HG03460 (cell line): ENCODE measurements around the gene MTG2.

Experiments
- ATAC-seq: cut with Tn5 transposase; IDR thresholded peaks from one replicate; pipeline ENCODE4 v1.9.1; 2021; ENCODE audit not compliant: unreplicated experiment

Gene MTG2, protein sequence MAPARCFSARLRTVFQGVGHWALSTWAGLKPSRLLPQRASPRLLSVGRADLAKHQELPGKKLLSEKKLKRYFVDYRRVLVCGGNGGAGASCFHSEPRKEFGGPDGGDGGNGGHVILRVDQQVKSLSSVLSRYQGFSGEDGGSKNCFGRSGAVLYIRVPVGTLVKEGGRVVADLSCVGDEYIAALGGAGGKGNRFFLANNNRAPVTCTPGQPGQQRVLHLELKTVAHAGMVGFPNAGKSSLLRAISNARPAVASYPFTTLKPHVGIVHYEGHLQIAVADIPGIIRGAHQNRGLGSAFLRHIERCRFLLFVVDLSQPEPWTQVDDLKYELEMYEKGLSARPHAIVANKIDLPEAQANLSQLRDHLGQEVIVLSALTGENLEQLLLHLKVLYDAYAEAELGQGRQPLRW

DNA sequence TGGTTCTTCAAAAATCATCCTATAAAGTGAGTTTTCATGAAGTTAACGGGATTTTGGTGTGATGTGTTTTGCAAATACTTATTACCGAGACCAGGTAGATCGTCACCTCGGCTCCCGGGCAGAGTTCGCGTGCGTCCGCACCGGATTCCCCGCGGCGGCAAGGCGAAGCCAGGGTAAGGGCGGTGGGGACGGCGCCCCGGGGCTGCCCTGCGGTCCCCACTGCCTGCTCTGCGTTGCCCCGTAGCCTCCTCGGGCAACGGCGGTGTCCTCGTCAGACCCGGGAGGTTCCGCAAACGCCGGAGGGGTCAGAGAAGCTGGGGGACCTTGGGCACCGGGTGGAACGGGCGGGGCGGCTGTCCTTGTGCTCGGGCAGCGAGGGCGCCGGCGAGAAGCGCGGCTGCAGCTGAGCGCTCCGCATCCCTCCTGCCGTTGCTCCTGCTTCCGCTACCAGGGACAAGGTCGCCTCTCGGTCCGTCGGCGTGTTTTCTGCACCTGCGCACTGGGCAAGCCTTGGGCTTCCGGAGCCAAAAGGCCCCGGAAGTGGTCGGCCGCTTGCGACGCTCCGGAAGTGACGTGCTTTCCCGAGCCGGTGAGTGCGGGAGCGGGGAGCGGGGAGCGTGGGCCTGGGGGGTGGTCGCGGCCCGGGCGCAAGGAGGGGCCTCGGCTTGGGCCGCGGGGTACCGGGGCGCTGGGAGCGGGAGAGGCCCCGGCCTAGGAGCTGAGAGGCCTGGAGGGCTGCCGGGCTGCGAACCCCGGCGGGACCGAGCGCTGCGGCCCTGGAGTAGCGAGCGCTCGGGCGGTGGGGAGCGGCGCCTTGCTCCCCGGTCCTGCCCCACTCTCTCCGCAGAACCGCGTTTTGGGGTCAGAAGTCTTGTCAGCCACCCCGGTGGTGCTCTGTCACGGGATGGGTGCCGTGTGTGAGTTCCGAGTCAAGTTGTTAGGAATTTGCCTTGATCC is at the start of gene MTG2:
Gene MTG2, plus strand, starts transcription at position 560 of the 957 bp plus-strand sequence. CDS start 10,393 bp downstream, outside the sequence.
- ATAC-seq, result peak; percentile 88

DNA sequence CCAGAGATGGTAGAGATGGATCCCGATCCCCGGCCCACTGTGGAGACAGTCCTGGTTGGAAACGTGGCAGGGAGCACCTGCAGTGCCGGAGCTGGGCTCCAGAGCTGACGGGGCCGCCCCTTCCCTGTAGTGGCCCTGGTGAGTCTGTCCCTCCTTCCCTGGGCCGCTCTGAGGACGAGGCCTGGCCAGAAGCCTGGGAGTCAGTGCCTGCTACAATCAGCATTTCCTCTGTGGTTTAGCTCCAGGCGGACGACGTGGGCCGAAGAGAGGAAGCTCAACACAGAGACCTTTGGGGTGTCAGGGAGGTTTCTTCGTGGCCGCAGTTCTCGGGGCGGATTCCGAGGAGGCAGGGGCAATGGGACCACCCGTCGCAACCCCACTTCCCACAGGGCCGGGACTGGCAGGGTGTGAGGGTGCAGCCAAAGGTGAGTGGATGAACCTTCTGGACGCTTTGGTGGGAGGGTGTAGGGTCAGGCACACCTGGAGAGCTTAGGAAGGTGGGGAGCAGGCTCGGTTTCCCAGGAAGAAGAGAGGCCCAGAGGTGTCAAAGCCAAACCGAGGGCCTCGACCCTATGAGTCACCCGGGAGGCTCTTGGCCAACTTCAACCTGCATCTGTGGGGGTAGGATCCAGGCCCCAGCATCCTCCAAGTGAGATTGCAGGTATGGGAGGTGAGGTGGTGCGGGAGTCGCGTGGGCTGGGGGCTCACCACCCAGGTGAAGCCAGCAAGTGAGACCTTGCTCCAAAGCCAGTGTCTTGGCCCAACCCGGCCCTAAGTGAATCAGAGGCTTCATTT is 49.6 kb upstream of the MTG2 start:
- no peak for ATAC-seq

DNA sequence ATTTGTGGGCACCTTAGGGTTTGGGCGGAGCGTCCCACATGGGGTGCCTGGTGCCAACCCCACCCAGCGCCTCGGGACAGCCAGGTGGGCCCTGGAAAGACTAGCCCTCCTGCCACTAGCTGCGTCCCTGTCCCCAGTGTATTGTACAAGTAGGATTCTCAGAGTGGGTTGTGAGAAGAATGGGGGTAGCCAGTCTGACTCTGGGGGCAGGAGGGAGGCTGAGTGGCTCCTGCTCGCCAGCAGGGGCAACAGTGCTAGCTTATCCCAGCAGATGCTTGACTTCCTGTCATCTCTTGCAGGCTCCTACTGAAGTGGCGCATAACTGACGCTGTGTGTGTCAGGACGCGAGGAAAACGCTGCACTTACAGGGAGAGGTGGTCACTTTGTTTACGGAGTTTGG is 49.0 kb upstream of the MTG2 start:
- no peak for ATAC-seq

DNA sequence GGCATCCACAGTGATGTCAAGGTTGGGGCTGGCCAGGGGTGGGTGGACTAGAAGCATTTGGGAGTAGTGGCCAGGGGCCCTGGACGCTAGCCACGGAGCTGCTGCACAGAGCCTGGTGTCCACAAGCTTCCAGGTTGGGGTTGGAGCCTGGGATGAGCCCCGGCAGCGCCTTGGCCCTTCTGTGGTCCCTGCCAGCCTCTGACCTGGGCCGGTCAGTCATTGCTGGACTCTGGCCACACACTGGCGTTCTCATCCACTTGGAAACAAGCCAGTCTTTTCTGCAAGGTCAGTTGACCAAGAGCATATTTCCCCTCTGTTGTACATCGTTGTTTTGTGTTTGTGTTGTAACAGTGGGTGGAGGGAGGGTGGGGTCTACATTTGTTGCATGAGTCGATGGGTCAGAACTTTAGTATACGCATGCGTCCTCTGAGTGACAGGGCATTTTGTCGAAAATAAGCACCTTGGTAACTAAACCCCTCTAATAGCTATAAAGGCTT is 48.0 kb upstream of the MTG2 start:
- ATAC-seq, result no peak

DNA sequence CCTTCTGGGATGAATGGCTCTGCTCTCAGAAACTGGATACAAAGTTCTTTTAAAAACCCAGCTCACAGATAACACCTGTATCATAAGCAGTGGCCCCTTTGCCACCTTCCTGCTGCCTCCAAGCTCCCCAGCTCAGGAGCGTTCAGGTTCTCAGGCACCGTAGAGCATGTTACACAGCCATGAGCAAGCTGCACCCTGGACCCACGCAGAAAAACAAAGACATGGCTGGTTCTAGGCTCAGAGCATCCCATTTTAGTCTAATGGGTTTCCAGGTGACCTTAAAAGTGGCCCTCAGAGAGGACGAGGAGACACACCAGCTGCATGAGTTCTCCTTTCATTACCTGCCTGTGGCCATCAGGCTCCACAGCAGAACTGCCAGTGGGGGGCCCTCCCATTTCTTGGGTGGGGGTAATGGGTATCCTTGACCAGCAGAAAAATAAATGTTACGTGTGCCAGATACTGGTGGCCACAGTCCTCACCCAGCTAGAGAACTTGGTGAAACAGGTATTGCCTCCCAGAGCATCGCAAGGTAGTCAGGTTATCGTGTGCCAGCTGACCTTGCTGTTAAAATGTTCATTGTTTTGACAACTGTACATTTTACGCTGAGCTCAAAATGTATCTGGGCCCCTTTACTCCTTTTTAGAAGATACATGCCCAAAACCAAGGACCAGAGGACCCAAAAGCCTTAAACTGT is 47.1 kb upstream of the MTG2 start:
- no peak for ATAC-seq

DNA sequence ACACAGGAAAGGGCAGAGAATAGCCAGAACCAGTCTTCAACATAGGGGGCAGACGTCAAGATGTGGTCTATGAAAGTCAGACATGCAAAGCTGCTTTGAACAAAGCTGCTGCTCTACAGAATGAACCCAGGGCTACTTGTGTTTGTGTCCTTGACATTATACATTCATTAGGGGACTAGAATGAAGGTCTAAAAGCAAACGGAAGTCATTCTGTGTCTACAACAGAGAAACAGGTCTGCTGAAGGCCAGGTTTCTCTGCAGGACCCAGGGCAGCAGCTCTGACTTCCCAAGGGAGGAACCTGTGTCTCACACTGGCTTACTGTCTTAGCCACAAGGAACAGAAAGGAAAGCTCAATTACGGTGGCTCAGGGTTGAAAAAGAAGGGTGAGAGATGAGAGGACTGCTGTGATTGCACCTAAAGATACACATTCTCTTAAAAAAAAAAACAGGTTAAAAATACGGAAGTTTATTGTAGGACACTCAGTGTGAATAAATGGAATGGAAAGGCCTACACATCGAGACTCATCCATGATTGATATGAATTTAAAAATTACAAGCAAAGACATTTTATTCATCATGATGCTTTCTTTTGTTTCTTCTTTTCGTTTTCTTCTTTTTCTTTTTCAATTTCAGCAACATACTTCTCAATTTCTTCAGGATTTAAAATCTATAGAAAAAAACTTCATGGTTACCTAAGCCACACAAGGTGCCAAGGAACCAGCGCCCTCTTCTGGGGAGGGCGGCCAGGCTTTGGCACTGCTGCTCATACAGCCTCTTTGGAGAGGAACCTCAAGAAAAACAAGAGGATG is 46.3 kb upstream of the MTG2 start:
- ATAC-seq, result no peak

DNA sequence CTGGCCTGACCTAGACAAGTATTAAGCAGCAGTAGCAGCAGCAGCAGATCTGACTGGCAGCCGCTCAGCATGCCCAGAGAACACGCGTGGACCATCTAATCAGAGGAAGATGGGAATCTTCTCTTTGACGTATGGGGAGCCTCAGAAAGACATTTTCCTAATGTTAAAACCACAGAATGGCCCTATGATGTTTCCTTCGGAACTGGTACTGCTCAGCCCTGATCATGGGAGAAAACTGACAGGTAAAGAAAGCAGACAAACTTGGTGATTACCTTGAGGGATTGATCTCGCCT is 45.8 kb upstream of the MTG2 start:
- no peak for ATAC-seq

DNA sequence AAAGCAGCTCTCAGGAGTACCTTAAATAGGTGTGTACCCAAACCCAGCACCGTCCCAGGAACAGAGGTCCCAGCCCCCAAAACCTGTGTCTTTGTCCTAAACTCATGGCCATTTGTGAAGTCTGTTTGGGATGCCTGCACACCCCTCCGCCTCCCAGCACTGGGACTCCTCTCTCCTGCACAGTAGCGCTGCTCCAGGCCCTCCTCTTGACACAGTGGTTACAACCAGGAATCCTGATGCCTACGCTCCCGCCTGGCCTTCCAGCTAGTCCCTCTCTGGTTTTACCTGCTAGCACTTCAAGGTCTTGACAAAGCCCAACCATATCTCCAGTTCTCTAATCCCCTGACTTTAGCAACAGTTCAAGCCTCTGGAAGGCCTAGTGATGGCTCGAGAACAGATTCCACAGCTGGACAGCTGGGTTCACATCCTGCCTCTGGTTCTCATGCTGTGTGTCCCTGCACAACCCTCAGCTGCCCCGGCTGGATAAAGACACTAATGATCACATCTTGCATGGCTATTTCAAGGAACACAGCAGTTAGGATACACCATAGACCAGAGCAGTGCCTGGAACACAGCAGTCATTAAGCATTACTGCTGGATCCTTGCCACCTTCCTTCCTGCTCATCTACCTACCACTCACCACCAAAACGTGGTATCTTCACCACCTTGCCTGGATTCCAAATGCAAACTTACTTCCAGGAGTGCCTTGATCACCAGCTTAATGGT is 45.2 kb upstream of the MTG2 start:
- ATAC-seq, result no peak

DNA sequence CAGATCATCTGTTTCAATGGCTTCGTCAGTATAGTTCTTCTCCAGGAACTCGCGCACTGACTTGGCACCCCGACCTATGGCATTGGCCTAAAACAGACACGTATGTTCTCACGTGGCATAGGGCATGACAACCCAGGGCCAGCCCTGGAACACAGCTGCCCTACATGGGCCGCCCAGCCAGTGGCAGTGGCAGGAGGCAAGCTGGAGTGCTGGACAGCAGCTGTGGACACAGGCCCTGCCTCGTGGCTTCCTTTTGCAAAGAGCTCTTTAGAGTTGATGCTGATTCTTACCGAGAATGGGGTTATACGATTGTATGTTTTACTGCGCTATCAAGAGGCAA is 44.7 kb upstream of the MTG2 start:
- ATAC-seq, result no peak

DNA sequence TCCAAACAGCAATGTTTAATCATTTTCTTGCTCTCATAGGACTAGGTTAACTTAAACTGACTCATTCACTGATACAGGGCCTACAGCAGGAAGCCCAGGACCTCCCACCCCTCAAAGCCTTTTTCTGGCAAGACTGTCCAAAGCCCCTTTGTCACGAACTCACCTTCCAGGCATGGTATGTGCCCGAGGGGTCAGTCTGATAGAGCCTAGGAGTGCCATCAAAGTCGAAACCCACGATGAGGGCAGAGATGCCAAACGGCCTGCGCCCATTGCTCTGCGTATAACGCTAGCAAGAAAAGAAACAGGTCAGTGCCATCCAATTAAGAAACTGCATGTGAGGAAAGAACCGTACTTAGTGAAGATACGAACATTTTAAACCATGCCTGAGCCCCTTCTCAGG is 43.9 kb upstream of the MTG2 start:
- no peak for ATAC-seq

DNA sequence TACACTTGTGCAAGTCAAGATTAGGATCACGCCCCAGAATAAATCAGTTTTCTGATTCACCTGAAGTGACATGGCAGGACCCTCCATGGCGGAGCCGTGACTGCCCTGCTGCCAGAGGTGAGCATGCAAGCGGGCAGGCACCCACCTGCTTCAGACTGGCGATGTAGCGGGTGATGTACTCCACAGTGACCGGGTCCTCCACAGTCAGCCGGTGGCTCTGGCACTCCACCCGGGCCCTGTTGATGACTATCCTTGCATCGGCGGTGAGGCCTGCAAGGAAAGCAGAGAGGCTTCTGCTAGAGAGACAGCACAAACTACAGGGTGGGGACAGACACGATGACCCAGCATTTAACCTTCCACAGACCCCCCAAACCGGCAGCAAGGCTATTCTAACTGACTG is 43.2 kb upstream of the MTG2 start:
- no peak for ATAC-seq

DNA sequence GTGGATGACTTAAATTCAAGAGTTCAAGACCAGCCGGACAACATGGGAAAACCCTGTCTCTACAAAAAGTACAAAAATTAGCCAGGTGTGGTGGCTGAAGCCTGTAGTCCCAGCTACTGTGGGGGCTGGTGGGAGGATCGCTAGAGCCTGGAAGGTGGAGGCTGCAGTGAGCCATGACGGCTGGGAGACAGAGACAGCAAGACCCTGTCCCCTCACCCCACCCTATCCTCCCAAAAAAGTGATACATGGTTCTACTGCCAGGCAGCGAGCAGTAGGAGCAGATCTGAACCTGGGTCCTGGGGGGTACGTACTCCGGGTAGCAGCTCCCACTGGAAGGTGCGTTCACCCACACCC is 41.8 kb upstream of the MTG2 start:
- ATAC-seq, result no peak

DNA sequence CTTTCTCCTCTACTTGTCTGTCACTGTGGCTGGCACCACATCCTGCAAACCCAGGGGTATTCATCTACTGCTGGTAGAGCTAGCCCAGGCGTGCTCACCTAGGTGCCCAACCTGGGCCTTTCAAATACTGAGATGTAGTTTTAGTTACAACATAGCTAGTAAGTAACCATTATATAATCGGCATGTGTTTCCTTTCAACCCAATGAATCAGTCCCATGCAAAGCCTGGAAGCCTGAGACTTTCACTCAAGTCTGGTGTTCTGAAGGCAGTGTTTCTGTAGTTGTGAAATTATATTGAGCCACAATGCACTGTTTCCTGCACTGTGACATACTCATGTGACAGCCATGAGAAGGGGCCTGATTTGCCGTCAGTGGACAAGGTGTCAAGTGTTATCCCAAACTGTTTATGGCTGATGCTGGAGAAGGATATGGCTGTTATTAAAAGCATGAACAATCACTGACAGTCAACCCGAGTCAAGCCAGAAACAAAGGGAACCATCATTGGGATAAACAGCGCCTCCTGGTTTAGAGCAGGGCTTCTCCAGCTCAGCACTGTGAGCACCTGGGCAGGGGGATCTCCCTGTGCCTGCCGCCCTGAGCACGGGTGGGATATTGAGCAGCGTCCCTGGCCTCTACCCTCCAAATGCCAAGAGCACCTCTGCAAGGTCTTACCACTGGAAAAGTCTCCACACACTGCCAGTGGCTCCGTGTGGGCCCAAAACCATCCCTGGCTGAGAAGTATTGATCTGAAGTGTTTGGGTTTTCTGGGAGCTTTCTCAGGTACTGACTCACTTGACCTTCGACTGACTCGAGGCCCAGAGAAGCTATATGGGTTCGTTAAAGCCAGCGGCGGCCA is 41.2 kb upstream of the MTG2 start:
- no peak for ATAC-seq

DNA sequence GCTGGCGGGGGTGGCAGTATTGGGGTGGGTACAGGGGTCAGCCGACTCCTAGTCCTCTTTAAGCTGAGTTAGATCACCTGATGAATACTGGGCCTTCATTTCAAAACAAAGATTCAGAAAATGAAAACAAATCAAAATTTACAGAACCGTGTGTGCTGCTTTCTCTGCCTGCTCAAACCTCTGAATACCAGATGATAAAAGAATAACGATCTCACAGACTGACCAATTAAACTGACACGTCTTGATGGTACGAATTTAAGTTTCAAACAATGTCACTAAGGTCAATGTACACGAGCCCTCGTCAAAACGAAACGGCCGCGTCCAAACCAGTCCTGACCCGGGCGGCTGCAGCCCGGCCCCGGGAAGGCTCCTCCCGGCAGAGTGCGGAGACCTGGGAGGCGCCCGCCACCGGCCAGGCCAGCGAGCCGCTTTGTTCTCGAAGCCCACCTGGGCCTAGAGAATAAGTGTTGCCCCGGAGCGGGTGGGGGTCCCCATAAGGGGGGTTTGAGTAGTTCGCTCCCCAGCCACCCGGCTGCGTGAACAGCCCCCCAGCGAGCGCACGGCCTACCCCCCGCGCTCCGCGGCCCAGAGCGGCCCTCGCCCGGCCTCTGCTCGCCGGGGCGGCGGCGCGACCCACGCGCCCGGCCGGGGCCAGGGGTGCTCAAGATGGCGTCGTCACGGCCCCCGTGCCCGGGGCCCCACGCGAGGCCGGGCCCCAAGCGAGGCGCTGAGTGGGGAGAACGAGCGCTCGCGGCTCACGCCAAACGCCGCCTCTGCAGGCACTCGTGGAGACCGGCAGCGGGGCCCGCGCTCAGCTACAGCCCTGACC is 40.4 kb upstream of the MTG2 start:
- peak; percentile 13 for ATAC-seq

DNA sequence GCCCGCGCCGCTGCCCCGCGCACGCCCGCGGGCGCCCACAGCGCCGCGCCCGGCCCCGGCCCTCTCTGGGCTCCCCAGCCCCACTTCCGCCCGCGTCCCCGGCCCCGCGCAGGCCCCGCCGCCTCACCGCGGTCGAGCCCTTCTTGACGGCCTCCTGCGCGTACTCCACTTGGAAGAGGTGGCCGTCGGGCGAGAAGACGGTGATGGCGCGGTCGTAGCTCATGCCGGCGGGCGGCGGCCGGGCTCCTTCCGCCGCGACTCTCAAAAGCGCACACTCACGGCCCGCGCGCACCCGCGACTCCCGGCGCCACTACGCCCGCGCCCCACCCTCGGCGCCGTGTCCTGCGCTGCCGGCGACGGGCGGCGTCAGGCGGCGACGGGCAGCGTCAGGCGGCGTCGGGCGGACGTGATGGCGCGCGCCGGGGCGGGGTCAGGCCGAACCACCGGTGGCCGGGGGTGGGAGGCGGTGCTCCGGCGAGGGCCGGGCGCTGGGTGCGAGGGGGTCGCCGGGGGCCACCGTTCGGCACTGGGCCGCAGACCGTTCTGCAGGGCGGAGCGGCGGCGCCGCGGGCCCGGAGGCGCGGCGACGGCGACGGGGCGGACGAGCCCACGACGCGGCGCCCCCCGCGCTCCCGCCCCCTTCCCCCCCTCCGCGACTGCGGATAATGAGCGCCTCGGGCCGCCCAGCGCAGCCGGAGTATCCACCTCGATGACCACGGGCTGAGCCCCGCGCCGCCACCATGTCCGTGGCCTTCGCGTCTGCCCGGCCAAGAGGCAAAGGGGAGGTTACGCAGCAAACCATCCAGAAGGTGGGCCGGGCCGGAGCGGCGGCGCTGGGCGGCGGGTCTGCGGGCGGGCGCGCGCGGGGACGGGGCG is 39.5 kb upstream of the MTG2 start, which contains the start of the genes PSMA7 and SS18L1:
Gene PSMA7, minus strand, starts transcription at position 314 of the 876 bp plus-strand sequence. Its CDS starts 91 bp downstream, at position 223.
Gene SS18L1, plus strand, starts transcription at position 689 of the 876 bp plus-strand sequence. Its CDS starts 52 bp downstream, at position 741.
- ATAC-seq, result peak; percentile 72
